ENCODE data around the gene HTR2B.
"Not testable (repeated sequence)": the region's sequence is repeated elsewhere in the genome, so short reads cannot be mapped to it uniquely, and the experiment has no call there.

HTR2B gene

DNA sequence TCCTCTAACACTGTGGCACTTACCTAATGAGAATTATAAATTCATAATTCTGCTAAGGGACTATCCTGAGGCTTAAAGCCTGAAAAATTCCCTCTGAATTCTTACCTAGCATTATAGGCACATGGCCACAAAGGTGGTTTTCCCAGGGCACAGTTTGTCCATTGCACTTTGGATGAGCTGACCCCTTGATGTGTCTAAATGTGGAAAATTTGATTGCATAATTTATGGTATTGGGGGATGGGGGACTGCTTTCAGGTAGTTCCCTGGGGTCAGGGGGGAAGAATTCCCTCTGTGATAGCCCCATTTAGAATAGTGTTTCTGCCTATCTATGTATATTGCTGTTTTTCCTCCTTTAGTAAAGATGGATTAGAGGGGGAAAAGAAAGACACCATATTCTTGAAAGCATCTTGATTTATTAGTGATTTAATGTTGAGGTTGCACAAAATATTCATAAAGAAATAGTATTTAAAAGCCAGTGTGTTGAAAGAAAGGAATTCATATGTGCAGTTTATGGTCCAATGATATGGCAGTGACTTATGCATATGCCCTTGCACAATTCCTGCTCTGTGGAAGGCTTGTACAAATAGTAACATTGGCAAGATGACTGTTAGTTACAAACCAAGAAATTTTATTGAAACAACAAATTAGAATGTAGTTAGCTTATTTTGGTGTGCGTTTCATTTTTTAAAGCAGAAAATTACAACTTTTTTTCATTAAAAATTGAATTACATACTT is 8.7 kb upstream of the HTR2B start:
- no peak for DNase-seq (ENCODE audit: low read depth)

DNA sequence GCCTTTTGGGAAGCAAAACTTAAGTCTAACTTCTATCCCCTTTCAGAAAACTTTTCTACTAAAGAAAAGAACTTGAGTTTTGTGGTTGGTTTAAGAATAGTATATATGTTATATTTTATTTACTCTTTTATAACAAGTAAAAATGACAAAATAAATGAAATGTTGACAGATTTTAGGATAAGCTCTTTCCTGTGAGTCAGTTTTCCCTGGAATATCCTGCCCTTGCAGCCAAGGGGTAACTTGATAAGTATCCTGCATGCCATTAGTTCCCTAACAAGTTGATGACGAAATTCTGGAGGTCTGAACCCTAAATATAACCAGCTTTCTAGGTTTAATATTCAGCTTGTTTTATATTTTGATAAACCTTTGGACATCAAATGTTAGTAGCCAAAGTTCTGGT is 7.3 kb upstream of the HTR2B start:
- no peak for DNase-seq (ENCODE audit: low read depth)

DNA sequence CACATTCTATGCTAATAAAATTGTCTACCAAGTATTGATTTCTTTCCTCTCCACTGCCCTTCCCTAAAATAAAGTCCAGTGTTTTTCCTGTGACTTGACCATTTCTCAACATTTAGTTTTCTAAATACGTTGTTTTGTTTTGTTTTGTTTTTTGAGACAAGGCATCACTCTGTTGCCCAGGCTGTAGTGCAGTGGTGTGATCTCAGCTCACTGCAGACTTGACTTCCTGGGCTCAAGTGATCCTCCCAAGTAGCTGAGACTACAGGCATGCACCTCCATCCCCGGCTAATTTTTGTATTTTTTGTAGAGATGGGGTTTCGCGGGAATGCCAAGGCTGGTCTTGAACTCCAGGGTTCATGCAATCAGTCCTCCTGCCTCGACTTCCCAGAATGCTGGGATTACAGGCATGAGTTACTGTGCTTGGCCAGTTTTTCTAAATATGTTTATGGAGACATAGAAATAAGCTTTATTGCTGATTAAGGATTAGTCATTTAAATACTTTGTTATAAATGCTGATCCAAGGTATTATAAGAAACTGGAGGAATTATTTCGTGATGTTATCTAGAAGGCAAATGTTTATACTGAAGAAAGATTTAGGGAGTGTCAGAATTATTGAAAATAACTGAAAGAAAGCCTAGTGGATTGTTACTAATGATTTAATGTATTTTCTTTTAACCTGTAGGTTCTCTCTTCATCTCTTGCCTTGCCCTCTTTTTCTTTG is 5.7 kb upstream of the HTR2B start:
- DNase-seq (ENCODE audit: low read depth) = no peak

DNA sequence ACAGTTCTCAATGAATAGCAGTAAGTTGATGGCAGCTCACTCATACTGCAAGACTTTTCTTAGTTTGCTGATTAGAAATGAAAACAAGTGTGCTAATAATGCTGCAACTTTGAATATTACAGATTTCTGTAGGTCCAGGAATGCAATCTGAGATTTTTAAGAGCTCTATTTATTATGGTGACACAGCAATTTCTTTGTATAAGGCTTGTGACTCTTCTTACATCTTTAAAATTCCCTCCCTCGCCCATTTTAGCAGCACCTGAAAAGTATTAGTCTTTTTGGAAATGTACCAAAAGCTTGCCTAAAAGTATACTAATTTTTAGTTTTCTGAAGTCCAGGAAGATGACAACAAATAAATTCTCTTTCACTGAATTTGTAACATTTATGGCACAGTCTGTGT is 4.4 kb upstream of the HTR2B start:
- no peak for DNase-seq (ENCODE audit: low read depth)

DNA sequence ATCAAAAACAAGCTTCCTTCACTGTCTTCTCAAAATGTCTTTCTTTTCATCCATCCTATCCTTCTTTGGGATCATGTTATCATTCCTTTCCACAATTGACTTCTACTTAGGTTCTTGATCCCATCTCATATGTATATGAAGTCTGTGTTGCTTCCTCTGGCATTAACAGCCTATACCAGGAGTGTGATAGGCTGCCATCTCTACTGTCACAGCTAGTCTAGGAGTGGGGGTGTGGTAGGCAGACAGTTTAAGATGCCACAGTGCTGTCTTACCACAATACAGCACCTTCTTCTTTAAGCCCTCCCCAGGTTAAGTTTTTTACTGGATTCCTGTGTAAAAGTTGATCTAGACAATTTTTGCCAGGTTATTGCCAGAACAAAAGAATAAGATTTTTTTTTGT is 3.7 kb upstream of the HTR2B start:
- DNase-seq (ENCODE audit: low read depth) = no peak

DNA sequence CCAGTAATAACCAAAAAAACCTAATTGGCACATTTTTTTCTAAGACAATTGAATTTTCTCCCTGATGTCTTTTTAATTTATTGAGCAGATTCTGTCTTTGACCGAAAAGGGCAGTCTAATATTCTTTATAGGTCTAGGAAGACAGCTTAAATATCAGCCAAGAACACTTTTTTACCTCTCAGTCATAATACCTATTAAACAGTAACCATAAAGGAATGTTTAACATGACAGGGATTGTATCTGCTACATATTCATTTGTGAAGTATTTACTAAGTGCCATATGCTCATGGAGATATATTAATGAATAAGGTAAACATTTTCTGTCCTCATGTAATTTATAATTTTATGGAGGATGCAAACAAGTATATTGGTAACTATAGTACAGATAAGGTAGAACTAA is 3.1 kb upstream of the HTR2B start:
- DNase-seq (ENCODE audit: low read depth) = no peak

DNA sequence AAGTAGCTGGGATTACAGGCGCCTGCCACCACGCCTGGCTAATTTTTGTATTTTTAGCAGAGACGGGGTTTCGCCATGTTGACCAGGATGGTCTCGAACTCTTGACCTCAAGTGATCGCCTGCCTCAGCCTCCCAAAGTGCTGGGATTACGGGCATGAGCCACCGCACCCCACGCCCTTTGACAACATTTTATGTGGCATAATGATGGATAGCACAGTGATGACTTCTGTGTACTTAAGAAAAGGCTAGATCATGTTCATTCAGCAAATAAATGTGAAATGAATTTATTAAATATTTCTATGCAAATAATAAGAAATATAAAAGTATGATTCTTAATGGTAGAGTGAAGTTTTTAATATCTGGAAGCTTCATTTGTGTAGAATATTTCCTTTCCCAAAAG is 2.6 kb upstream of the HTR2B start:
- no peak for DNase-seq (ENCODE audit: low read depth)

DNA sequence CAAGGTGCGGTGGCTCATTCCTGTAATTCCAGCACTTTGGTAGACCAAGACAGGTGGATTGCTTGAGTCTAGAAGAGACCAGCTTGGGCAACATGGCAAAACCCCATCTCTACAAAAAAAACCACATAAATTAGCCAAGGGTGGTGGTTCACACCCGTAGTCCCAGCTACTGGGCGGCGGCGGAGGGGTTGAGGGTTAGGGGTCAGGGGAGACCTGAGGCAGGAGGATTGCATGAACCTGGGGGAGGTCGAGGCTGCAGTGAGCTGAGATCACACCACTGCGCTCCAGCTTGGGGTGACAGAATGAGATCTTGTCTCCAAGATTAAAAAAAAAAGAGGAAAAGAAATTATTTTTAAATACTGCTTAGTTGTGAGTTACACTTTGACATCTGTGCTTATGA is 1.3 kb upstream of the HTR2B start:
- no peak for DNase-seq (ENCODE audit: low read depth)

DNA sequence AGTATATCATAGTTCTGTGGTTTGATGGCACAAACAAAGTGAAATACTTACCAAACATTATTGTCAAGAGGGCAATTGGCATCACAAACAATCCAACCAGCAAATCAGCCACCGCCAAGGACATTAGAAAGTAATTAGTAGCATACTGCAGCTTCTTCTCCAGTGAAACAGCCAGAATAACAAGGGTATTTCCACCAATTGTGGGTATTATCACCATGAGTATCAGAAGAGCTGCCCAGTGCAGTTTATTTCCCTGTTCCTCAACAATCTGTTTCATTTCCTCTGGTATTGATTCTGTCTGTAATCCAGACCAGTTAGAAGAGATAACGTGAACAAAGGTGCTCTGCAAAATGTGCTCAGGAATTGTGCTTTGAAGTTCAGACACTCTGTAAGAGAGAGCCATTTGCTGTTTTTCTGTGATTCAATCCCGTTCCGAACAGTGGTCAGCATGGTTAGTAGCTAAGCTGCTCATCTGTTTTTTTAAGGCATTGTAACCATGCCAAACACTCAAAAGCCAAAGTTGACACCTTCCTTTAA is 1.4 kb downstream of the HTR2B start:
- no peak for DNase-seq (ENCODE audit: low read depth)

DNA sequence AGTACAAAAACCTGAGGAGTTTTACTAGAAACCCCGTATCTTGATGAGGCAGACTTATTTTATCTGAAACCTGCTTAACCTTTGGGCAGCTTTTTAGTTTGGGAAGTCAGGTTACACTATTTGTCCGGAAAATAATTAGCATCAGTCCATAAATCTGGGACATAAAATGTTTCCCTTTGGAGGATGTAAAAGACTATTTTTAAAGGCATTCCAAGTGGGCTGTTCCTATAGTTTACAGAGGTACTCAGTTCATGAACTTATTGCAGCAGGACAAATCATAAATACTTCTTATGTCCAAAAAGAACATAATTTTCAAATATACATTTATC is 6.3 kb downstream of the HTR2B start:
- no peak for DNase-seq (ENCODE audit: low read depth)

DNA sequence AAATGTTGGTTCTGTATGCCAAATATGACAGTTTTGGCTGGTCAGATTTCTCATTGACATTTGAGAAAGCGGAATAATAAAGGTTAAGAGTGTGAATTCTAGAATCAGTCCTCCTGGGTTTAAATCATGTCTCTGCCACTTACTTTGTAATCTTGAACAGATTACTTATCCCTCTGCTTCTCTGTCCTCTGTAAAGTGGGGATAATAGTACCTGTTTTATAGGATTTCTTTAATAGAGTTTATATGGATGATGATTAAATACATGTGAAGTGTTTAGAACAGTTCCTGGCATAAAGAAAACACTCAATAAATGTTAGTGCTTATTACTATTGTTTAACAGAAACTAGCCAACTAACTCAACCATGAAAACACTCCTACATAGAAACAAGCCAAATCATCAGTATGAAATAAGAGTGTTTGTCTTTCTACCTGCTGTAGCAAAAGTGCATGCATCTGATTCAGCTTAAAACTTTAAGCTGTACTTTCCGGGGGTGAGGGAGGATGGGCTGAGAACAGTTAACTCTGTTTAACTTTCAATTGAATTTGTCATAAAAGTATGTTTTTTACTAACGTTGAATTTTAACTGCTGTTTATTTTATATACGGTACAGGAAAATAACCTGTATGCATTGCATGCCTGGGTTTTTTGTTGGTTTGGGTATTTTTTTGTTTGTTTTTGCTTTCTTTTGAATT is 6.8 kb downstream of the HTR2B start:
- DNase-seq (ENCODE audit: low read depth) = no peak

DNA sequence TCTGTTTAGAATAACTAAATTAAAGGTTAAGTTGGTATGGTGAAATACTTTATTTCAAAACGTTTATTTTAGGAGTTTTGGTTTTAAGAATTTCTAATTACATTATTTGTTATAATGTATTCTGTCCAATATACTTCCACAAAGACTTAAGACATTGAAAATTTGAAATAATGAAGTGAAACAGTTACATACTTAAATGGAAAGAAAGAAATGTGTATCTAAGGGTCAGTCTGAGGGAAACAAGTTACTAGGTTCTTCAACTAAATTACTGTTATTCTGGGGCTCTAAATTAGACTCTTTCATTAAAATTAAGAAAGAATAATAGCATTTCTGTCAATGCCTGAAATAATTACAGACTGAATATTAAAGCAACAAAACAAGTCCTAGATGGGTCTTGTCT is 7.7 kb downstream of the HTR2B start:
- DNase-seq (ENCODE audit: low read depth) = no peak

DNA sequence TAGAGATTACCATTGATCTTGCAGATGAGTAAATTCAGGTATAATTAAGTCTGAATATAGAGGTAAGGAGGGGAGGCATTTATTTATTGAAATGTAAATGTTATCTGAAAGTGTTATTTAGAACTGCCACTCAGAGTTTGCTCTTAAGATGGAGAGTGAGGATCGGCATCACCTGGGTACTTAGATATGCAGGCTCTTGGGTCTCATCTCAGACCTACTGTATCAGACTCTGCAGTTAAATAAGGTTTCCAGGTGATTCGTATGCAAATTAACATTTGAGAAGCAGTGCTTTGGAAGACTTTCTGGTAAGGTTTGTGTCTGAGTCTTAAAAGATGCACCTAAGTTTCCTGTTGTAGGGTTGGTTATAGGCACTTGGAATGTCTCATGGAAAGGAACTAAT is 9.2 kb downstream of the HTR2B start:
- DNase-seq (ENCODE audit: low read depth) = no peak

DNA sequence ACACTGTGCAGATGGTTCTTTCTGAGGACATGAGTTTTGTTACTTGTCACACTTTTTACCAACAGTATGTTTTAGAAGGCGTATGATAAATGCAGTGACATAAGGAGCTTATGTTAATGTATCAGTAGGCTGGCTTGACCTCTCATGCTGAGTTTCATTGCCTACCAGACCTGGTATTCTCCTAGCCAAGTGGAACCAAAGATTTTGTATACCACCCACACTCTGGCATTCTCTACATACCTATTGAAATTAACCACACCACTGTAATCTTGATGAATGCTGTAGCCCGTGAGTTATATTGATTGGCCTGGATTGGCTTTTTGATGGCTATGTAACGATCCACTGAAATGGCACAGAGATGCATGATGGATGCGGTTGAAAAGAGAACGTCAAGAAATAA is 11.4 kb downstream of the HTR2B start:
- no peak for DNase-seq (ENCODE audit: low read depth)

DNA sequence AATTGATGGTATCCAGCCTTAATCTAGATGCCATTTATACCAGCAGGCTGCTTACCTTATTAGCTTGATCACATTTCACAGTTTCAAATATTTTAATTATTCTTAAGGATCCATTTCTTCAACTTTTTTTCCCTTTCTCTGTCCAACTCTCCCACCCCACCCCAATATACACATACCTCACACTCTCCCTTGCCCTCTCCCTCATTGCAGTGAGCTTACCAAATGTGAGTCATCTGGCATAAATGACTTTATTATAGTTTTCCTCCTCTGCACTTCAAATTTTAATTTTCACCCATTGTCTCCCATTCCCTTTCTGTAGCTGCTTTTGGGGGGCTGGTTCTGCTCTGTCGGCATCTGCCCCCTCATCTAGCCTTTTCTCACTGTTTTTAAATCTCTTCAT is 12.9 kb downstream of the HTR2B start:
- no peak for DNase-seq (ENCODE audit: low read depth)

DNA sequence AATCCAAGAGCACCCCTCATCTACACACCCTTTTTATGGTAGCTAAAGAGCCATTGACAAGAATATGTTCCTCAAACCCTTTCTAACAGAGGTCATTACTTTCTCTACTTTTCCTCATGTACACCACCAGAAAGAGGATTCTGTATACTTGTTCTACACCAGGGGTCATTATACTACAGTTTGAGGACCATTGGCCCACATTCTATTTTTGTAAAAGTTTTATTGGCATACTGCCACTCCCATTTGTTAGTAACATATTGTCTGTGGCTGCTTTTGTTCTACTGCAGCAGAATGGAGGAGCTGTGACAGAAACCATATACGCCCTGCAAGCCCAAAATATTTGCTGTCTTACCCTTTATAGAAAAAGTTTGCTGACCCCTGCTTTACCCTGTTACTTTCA is 14.3 kb downstream of the HTR2B start:
- DNase-seq (ENCODE audit: low read depth) = no peak

DNA sequence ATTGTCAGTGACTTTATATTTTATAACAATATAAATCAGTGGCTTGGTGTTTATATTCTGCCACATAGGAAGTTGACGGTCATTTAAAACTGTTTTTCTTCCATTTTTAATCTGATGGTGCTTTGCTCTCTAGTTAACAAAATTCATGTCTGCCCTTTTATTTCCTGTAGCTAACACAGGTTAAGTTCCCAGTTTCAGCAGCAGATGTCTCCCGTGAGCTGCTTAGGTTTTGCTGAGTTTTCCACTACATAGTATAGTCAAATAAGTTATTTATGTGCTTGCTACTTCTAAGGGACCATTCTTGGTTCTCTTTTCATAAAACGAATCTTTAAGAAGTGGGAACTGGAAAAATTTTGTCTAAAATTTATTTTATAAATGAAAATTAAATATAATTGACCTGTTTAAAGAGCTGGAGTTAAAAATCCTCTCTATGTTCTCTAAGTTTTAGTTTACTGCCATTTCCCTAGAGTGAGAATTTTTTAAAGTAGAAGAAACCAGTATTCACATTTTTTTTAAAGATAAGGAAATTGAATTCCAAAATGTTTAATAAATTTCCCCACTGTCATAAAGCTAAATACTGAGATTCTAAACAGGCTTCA is 20.6 kb downstream of the HTR2B start:
- no peak for DNase-seq (ENCODE audit: low read depth)

DNA sequence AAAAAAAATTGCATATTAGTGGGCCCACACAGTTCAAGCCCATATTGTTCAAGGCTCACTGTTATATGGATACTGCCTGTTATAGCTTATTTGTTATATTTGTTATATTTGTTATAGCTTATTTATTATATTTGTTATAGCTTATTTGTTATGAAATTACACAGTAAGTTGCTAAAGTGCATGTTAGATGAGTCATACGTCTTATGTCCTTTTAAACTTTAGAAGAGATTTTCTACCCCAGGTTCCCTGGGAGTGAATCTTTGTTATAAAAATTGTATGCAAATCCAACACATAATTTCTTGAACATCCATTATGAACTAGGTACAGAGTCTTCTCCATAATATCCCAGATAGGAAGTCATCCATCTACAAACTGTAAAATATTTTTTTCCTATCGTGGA is 22.1 kb downstream of the HTR2B start:
- no peak for DNase-seq (ENCODE audit: low read depth)

DNA sequence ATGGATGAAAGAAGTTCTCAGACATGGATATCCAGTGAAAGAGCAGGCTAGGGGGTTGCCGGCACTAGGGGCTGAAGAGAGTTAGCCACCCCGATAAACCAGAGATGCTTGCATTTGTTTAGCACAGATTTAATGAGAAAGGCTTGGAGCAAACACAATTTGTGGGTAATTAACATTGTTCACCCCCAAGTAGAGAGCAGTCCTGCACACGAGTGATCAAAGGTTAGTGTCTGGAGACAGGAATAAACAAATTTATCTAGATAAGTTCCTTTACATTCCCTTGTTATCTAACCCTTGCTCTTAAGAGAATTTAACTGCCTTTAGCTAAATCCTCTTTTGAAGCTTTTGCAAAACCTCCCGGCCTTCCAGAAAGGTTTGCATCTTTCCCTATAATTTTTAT is 23.9 kb downstream of the HTR2B start:
- DNase-seq (ENCODE audit: low read depth) = no peak

DNA sequence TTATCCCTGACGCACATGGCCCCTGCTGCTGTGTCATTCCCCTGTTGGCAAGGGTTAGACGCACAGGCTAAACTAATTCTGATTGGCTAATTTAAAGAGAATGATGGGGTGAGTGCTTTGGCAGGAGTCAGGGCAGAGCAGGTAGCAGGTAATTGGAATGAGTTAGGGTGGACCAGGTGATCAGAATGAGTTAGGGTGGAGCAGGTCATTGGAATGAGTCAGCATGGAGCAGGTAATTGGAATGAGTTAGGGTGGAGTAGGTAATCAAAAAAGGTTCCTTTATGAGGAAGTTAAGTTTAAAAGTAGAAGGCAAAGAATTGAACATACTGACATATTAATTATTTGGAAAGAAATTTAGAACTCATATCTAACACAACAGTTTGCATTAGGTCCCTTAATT is 24.5 kb downstream of the HTR2B start:
- not testable (repeated sequence) for DNase-seq (ENCODE audit: low read depth)

DNA sequence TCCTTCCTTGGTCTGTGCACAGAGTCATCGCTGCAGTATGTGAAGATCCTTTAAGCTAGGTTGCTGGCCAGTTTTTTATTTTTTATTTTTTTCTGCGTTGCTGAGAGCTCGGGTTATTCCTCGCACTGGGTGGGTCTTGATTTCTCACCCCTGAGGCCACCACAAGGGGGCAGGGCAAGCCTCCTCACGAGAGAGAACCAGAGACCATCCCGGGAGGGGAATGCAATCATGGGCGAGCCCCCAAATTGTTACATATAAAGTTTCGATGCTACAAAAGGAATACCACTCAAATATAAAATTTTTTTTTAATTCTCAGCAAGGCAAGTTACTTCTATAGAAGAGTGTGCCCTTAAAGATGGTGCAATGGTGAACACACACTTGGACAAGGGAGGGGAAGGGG is 24.9 kb downstream of the HTR2B start:
- no peak for DNase-seq (ENCODE audit: low read depth)

DNA sequence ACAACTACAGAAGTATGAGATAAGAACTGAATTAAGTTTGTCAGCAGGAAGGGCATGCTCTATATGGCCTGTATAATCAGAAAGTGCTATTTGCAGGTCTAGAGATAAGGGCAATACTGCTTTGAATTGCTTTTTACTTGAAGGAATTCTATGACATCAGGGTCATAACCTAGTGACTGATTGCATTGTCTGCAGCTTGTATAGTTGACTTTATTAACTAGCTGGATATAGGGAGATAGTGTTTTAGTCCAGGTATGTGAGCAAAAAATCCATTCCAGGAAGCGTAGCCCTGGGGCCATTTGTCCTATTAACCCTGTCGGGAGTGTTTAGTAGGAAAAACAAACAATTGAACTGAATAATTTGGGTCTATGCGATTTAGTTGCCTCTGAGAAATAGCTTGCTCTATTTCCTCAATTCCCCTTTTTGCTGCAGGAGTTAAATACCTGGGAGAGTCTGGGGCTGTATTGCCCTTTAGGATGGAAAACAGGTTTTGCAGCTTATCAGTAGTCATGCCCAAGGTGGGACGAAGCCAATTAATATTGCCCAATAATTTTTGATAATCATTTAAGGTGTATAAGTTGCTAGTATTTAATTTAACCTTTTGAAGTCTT is 30.0 kb downstream of the HTR2B start:
- DNase-seq (ENCODE audit: low read depth) = no peak

Measured in stimulated activated CD8-positive, alpha-beta memory T cell treated with anti-CD3 and anti-CD28 coated beads, Interleukin-15, amount 100 ng/mL, for 24 hours (primary cell).